ENCODE measurements around the gene TACC2. TPM values are rescaled to one million over a fixed set of nuclear protein-coding genes. Genes with fewer than 3 reads are reported as not detected.

The TACC2 gene
- total and polyA plus RNA-seq, 2 experiments from 2014 or later, result 30.8 to 35.9 TPM

GRCh38 chr10:122007415-122007814, 18.5 kb downstream of the TACC2 start:
- Mint-ChIP-seq H3K4me1 (no peaks in the 10 kb centered on the region), H3K27me3 (ENCODE audit: insufficient read depth, low read depth, poor library complexity) (peaks cover 2% of the 10 kb centered on the region), H3K9me3 (peaks cover 16% of the 10 kb centered on the region; the same call in 2 of the 3 replicates), H3K36me3 (ENCODE audit: low read depth) (no peaks in the 10 kb centered on the region), H3K27ac (no peak overlapping the region), H3K4me3 (no peak overlapping the region)
- Histone ChIP-seq H3K9me2 (ENCODE audit: insufficient read depth) (no peaks in the 10 kb centered on the region), H2AFZ (no peak overlapping the region), H3F3A (replicated peaks; ENCODE audit: low read depth) (no peaks in the 10 kb centered on the region), H3K36me3 (ENCODE audit: insufficient read depth) (no peaks in the 10 kb centered on the region), H3K4me1 (ENCODE audit: insufficient read depth) (no peaks in the 10 kb centered on the region), H3K27me3 (ENCODE audit: insufficient read depth) (no peaks in the 10 kb centered on the region), H3K4me3 (no peak overlapping the region), H3K79me2 (replicated peaks; ENCODE audit: insufficient read depth) (no peaks in the 10 kb centered on the region), H3K27ac (ENCODE audit: low read depth) (no peak overlapping the region), H3K4me2 (no peak overlapping the region), H4K20me1 (replicated peaks; ENCODE audit: insufficient read depth) (no peaks in the 10 kb centered on the region)
- TF ChIP-seq CTCF (conservative IDR thresholded peaks at IDR 0.05; ENCODE audit: low read depth in 2 of 2), result no peak
- no peak for DNase-seq (ENCODE audit: low spot score)
- ATAC-seq, result no peak

GRCh38 chr10:122010405-122011050, 21.6 kb downstream of the TACC2 start:
- no peaks in the 10 kb centered on the region for H3K36me3 ChIP-seq (ENCODE audit: insufficient read depth)
- H3K4me2 ChIP-seq, result no peak overlapping the region
- no peaks in the 10 kb centered on the region for H3K36me3 Mint-ChIP-seq (ENCODE audit: low read depth)
- no peaks in the 10 kb centered on the region for H3F3A ChIP-seq (replicated peaks; ENCODE audit: low read depth)
- H3K9me2 ChIP-seq (ENCODE audit: insufficient read depth), result no peaks in the 10 kb centered on the region
- no peaks in the 10 kb centered on the region for H3K27me3 ChIP-seq (ENCODE audit: insufficient read depth)
- peaks cover 2% of the 10 kb centered on the region for H3K27me3 Mint-ChIP-seq (ENCODE audit: insufficient read depth, low read depth, poor library complexity)
- no peaks in the 10 kb centered on the region for H3K4me1 Mint-ChIP-seq
- H3K9me3 Mint-ChIP-seq, result peaks cover 7% of the 10 kb centered on the region; the same call in 2 of the 3 replicates
- H3K27ac Mint-ChIP-seq, result no peak overlapping the region
- H3K4me3 Mint-ChIP-seq, result no peak overlapping the region
- DNase-seq (ENCODE audit: low spot score) (no peak), ATAC-seq (no peak)
- H4K20me1 ChIP-seq (replicated peaks; ENCODE audit: insufficient read depth), result no peaks in the 10 kb centered on the region
- H2AFZ ChIP-seq, result no peak overlapping the region
- H3K4me1 ChIP-seq (ENCODE audit: insufficient read depth), result no peaks in the 10 kb centered on the region
- H3K4me3 ChIP-seq, result no peak overlapping the region
- no peaks in the 10 kb centered on the region for H3K79me2 ChIP-seq (replicated peaks; ENCODE audit: insufficient read depth)
- no peak overlapping the region for H3K27ac ChIP-seq (ENCODE audit: low read depth)
- TF ChIP-seq REST (IDR thresholded peaks at IDR 0.05; ENCODE audit: unreplicated experiment) (no peak), EZH2 (IDR thresholded peaks at IDR 0.05; ENCODE audit: low read depth, unreplicated experiment) (no peak), ZNF114 (CRISPR knock-in tag; IDR thresholded peaks at IDR 0.05) (no peak), ZNF331 (CRISPR knock-in tag; IDR thresholded peaks at IDR 0.05; ENCODE audit: low read depth) (no peak), CREB1 (CRISPR knock-in tag; IDR thresholded peaks at IDR 0.05; ENCODE audit: low read depth) (no peak), JUNB (IDR thresholded peaks at IDR 0.05; ENCODE audit: unreplicated experiment) (no peak), STAT1 (IDR thresholded peaks at IDR 0.05; ENCODE audit: unreplicated experiment) (no peak), NANOG (IDR thresholded peaks at IDR 0.05; ENCODE audit: borderline replicate concordance) (no peak), EZH2phosphoT487 (IDR thresholded peaks at IDR 0.05; ENCODE audit: unreplicated experiment) (no peak), ZNF462 (CRISPR knock-in tag; IDR thresholded peaks at IDR 0.05) (no peak)
